GM12865 (cell line): ENCODE results near the gene EIF4E2.
"Not testable (repeated sequence)": the region's sequence is repeated elsewhere in the genome, so short reads cannot be mapped to it uniquely, and the experiment has no call there.

ENCODE experiments used
- DNase-seq: peaks from one replicate; pipeline ENCODE4 v3.0.0; 2010; ENCODE audit warnings: low read depth
- H3K4me3 ChIP-seq: 2 replicates; pipeline ENCODE4 v1.5.1; 2011; ENCODE audit warnings: mild to moderate bottlenecking, low read depth, low read length, control low read depth
- TF ChIP-seq, protein P1 (sequence below): IDR thresholded peaks from 2 replicates; pipeline ENCODE4 v1.5.1; 2011; ENCODE audit warnings: low read length, control low read depth, low read depth, inconsistent platforms; ENCODE audit not compliant: insufficient read depth; ENCODE audit errors: missing control alignments

The EIF4E2 gene

DNA sequence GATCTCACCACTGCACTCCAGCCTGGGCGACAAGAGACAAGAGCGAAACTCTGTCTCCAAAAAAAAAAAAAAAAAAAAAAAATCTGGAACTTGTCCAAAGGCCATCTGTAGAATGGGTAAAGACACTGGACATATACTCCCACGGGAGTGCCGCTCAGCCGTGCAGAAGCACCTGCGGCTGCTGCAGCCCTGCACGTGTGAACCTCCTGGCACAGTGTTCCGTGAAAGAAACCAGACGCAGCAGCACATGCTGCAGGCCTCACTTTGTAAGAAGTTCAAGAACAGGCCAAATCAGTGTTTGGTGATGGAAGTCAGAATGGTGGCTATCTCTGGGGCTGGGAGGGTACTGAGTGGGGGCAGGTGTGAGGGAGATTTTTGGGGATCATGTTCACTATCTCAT is 18.1 kb upstream of the EIF4E2 start:
- no peak overlapping the region for H3K4me3 ChIP-seq
- TF ChIP-seq, protein P1, sequence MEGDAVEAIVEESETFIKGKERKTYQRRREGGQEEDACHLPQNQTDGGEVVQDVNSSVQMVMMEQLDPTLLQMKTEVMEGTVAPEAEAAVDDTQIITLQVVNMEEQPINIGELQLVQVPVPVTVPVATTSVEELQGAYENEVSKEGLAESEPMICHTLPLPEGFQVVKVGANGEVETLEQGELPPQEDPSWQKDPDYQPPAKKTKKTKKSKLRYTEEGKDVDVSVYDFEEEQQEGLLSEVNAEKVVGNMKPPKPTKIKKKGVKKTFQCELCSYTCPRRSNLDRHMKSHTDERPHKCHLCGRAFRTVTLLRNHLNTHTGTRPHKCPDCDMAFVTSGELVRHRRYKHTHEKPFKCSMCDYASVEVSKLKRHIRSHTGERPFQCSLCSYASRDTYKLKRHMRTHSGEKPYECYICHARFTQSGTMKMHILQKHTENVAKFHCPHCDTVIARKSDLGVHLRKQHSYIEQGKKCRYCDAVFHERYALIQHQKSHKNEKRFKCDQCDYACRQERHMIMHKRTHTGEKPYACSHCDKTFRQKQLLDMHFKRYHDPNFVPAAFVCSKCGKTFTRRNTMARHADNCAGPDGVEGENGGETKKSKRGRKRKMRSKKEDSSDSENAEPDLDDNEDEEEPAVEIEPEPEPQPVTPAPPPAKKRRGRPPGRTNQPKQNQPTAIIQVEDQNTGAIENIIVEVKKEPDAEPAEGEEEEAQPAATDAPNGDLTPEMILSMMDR, result no peak
- DNase-seq, result no peak

DNA sequence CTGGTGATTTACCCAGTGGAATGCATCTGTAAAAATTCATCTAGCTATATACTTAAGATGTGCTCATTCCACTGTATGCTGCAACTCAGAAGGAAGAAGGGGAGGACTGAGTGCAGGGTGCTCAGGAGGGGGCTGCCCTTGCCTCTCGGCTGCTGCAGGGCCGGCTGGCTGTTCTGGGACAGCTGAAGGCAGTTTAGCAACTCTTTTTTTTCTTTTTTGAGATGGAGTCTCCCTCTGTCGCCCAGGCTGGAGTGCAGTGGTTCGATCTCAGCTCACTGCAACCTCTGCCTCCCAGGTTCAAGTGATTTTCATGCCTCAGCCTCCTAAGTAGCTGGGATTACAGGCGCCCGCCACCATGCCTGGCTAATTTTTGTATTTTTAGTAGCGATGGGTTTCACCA is 17.7 kb upstream of the EIF4E2 start:
- H3K4me3 ChIP-seq, DNase-seq: not testable (repeated sequence)

DNA sequence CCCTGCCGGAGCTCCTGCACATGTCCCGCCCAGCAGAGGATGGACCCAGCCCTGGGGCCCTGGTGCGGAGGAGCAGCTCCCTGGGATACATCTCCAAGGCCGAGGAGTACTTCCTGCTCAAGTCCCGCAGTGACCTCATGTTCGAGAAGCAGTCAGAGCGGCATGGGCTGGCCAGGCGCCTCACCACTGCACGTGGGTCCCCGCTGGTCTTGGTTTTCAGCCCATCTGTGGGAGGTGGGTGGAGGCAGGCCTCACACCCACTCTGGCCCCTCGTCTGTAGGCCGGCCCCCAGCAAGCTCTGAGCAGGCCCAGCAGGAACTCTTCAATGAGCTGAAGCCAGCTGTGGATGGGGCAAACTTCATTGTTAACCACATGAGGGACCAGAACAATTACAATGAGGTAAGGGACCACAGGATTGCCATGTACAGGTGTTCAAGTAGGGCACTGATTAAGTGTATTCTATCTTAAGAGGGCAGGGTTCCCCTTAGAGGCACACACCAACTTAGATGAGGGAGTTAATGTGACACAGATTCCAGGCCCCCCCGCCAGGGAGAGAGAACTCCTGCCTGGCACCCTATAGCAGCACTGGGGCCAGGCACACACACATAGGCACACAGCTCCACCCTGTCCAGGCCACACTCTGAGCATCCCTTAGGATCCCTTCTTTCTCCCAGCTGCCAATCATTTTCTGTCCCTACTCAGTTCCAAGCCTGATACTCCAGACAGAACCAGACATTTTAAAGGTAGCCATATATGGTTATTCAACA is 16.4 kb upstream of the EIF4E2 start:
- TF ChIP-seq, protein P1, result no peak
- no peak for DNase-seq
- H3K4me3 ChIP-seq, result no peak overlapping the region

DNA sequence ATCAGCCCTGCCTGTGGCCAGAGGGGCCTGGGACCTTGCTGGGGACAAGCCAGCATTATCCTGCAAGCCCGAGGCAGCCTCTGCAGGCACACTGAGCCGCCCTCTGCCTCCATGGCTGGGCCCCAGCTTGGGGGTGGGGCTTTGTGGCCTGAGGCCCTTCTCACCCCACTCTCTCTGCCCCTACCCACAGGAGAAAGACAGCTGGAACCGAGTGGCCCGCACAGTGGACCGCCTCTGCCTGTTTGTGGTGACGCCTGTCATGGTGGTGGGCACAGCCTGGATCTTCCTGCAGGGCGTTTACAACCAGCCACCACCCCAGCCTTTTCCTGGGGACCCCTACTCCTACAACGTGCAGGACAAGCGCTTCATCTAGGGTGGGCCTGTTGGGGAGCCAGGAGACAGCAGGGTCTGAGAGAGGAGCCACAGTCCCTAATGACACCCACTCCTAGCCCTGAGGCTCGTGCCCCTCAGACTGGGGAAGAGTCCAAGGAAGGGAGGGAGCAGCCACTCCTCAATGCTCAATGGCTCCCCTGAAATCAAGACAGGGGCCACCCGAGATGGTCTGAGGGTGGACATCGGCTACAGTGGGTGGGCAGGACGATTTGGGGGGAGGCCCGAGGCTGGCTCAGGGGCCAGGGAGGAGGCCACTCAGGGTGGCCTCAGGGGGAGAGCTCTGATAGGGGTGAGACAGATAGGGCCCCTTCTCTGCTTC is 15.4 kb upstream of the EIF4E2 start:
- no peak overlapping the region for H3K4me3 ChIP-seq
- DNase-seq, result no peak
- TF ChIP-seq, protein P1, result no peak

DNA sequence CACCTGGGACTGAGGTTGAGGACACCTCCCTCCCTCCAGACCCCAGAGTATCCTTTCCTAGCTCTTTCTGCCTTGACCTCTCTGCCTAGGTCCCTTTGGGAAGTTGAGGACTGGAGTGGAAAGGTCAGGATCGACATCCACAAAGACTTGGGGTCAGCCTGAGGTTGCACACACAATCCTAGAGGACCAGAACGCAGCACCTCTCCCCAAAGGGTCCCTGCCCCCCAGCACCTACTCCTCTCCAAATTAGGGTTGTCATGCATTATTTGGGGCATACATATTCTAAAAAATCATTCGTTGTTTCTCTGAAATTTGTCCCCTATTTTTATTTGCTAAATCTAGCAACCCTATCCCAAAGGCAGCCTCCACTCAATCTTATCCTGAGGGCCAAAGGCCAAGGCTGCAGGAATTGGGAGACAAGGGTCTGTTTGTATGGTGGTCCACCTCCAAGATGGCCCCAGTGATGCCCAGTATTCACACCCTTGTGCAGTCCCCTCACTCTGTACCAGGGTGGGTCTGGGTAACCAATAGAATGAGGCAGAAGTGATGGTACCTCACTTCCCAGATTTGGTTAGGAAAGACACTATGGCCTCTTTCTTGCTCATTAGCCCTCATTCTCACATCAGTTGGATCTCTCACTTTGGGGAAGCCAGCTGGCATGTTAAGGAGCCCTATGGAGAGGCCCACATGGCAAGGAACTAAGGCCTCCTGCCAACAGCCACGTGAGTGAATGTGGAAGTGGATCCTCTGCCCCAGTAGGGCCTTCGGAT is 14.5 kb upstream of the EIF4E2 start:
- TF ChIP-seq, protein P1, result no peak
- H3K4me3 ChIP-seq, result no peak overlapping the region
- DNase-seq, result no peak

DNA sequence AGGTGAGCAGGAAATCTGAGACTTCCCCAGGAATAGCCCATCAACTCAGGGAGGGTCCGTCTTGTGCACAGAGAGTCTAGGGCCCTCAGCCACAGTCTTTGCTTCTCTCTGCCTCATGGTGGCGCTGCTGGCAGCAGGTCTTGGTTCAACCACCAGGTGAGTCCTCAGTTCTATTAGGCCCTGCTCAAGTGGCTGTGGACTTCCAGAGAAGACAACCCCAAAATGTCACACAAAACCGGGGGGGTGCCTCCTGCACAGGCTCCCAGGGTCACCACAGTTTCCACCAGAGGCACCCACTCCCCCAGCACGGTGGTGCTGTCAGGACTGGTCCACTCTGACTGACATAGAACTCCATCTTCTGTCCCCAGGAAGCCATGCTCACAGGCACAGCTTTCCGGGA is 13.4 kb upstream of the EIF4E2 start:
- no peak for DNase-seq
- no peak overlapping the region for H3K4me3 ChIP-seq
- TF ChIP-seq, protein P1, result peak; percentile 48

DNA sequence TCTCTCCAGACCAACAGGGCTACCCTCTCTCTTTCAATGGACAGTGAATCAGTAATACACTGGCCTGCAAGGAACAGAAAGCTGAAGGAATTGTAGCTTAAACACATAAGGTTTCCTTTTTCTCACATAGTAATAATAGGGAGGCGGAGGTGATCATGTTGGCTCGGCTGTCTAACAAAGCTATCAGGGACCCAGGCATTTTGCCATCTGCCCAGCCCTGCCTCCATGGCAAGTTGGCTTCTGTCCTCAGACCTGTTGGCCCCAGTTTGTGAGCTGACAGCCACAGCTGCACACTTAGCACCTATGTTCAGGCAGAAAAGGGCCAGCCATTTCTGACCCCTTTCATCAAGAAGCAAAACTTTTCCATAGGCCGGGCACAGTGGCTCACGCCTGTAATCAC is 13.0 kb upstream of the EIF4E2 start:
- no peak overlapping the region for H3K4me3 ChIP-seq
- no peak for DNase-seq
- TF ChIP-seq, protein P1, result no peak
